DND-41 (cell line): ENCODE results near the gene HHIPL2.

Experiments used
- ATAC-seq: fragments of 200-7000 bp; cut with Tn5 transposase; 3 replicates; pipeline ENCODE4 v1.9.1; 2021; ENCODE audit warnings: low read depth; ENCODE audit not compliant: insufficient read depth
- DNase-seq: peaks from one replicate; pipeline ENCODE4 v3.0.0-alpha.2; 2020
- H2AFZ ChIP-seq: 2 replicates; pipeline ENCODE4 v1.6.0; 2012; ENCODE audit warnings: low read depth, low read length
- H3K27ac ChIP-seq: 2 replicates; pipeline ENCODE4 v1.5.1; 2012; ENCODE audit warnings: low read length, inconsistent platforms
- H3K27me3 ChIP-seq: fragments of 200-600 bp; sonication (generic); 2 replicates; pipeline ENCODE4 v1.6.0; 2012; ENCODE audit warnings: low read length, mild to moderate bottlenecking, inconsistent platforms; ENCODE audit not compliant: insufficient read depth, poor library complexity
- H3K36me3 ChIP-seq: 2 replicates; pipeline ENCODE4 v1.5.1; 2012; ENCODE audit warnings: low read length, inconsistent platforms; ENCODE audit not compliant: insufficient read depth
- H3K4me1 ChIP-seq: 2 replicates; pipeline ENCODE4 v1.5.1; 2012; ENCODE audit warnings: mild to moderate bottlenecking, low read length; ENCODE audit not compliant: insufficient read depth
- H3K4me2 ChIP-seq: 2 replicates; pipeline ENCODE4 v1.6.0; 2012; ENCODE audit warnings: mild to moderate bottlenecking, moderate library complexity, low read length, inconsistent platforms; ENCODE audit not compliant: insufficient read depth
- H3K4me3 ChIP-seq, 2 experiments: fragments of 200-600 bp in 1 of 2; shearing (Covaris generic) in 1 of 2; 2 replicates each; pipeline ENCODE4 v1.5.1; 2012 to 2016; ENCODE audit warnings: inconsistent platforms in 2 of 2, low read length in 2 of 2, mild to moderate bottlenecking in 2 of 2, low read depth in 1 of 2, moderate library complexity in 1 of 2
- H3K79me2 ChIP-seq: 2 replicates; pipeline ENCODE4 v1.6.0; 2012; ENCODE audit warnings: low read length, inconsistent platforms; ENCODE audit not compliant: insufficient read depth
- H3K9ac ChIP-seq: 2 replicates; pipeline ENCODE4 v1.6.0; 2012; ENCODE audit warnings: low read depth, mild to moderate bottlenecking, inconsistent platforms, low read length, moderate library complexity
- H3K9me3 ChIP-seq: 2 replicates; pipeline ENCODE4 v1.5.1; 2012; ENCODE audit warnings: low read length, moderate library complexity, mild to moderate bottlenecking, inconsistent platforms; ENCODE audit not compliant: insufficient read depth, severe bottlenecking
- H4K20me1 ChIP-seq: 2 replicates; pipeline ENCODE4 v1.6.0; 2012; ENCODE audit warnings: low read length; ENCODE audit not compliant: insufficient read depth
- CTCF ChIP-seq: IDR thresholded peaks from 2 replicates; pipeline ENCODE4 v1.5.1; 2012; ENCODE audit warnings: borderline replicate concordance, low read length, moderate library complexity, mild to moderate bottlenecking; ENCODE audit not compliant: poor library complexity, severe bottlenecking; ENCODE audit errors: extremely low read depth
- EZH2 ChIP-seq: IDR thresholded peaks from 3 replicates; pipeline ENCODE4 v1.6.1; 2012; ENCODE audit warnings: borderline replicate concordance, low read depth, mild to moderate bottlenecking, moderate library complexity, low read length, inconsistent platforms; ENCODE audit not compliant: severe bottlenecking

Gene HHIPL2

GRCh38 chr1:222529916-222530315, 18.0 kb downstream of the HHIPL2 start:
- no peak for ATAC-seq
- DNase-seq, result no peak
- Histone ChIP-seq H2AFZ (no peak overlapping the region), H3K27ac (no peak overlapping the region), H3K79me2 (no peaks in the 10 kb centered on the region), H3K27me3 (no peaks in the 10 kb centered on the region), H3K4me3 (no peak overlapping the region), H3K9me3 (no peaks in the 10 kb centered on the region), H3K4me2 (no peak overlapping the region), H3K4me1 (no peaks in the 10 kb centered on the region), H3K9ac (no peak overlapping the region), H3K36me3 (no peaks in the 10 kb centered on the region), H4K20me1 (no peaks in the 10 kb centered on the region)
- TF ChIP-seq CTCF (no peak), EZH2 (no peak)

GRCh38 chr1:222529181-222529580, 18.7 kb downstream of the HHIPL2 start:
- Histone ChIP-seq H3K4me3 (no peak overlapping the region), H3K36me3 (no peaks in the 10 kb centered on the region), H3K4me1 (no peaks in the 10 kb centered on the region), H3K9me3 (no peaks in the 10 kb centered on the region), H3K27me3 (no peaks in the 10 kb centered on the region), H3K27ac (no peak overlapping the region), H4K20me1 (no peaks in the 10 kb centered on the region), H2AFZ (0 out of 2 replicates have a peak overlapping the region, but pooled peaks have one; percentile 0), H3K79me2 (no peaks in the 10 kb centered on the region), H3K9ac (no peak overlapping the region), H3K4me2 (no peak overlapping the region)
- no peak for TF ChIP-seq CTCF
- TF ChIP-seq EZH2, result no peak
- no peak for DNase-seq
- no peak for ATAC-seq

GRCh38 chr1:222525951-222526350, 22.0 kb downstream of the HHIPL2 start:
- no peaks in the 10 kb centered on the region for H3K36me3 ChIP-seq
- H3K27me3 ChIP-seq, result no peaks in the 10 kb centered on the region
- H3K9me3 ChIP-seq, result no peaks in the 10 kb centered on the region
- TF ChIP-seq CTCF (no peak), EZH2 (no peak)
- H3K9ac ChIP-seq, result no peak overlapping the region
- H3K4me3 ChIP-seq, result no peak overlapping the region
- ATAC-seq (no peak), DNase-seq (no peak)
- no peak overlapping the region for H3K4me2 ChIP-seq
- no peaks in the 10 kb centered on the region for H3K79me2 ChIP-seq
- no peaks in the 10 kb centered on the region for H3K4me1 ChIP-seq
- no peaks in the 10 kb centered on the region for H4K20me1 ChIP-seq
- no peak overlapping the region for H3K27ac ChIP-seq
- no peak overlapping the region for H2AFZ ChIP-seq

GRCh38 chr1:222523852-222524251, 24.1 kb downstream of the HHIPL2 start:
- no peak for DNase-seq
- Histone ChIP-seq H3K9me3 (no peaks in the 10 kb centered on the region), H3K36me3 (no peaks in the 10 kb centered on the region), H3K4me2 (no peak overlapping the region), H3K27me3 (no peaks in the 10 kb centered on the region), H3K79me2 (no peaks in the 10 kb centered on the region), H3K27ac (no peak overlapping the region), H4K20me1 (no peaks in the 10 kb centered on the region), H3K9ac (no peak overlapping the region), H3K4me3 (no peak overlapping the region), H3K4me1 (no peaks in the 10 kb centered on the region), H2AFZ (no peak overlapping the region)
- no peak for TF ChIP-seq CTCF
- TF ChIP-seq EZH2, result no peak
- ATAC-seq, result peak; percentile 35; the same call in 1 of the 3 replicates
